ENCODE measurements around the gene FCHSD2.

DNA sequence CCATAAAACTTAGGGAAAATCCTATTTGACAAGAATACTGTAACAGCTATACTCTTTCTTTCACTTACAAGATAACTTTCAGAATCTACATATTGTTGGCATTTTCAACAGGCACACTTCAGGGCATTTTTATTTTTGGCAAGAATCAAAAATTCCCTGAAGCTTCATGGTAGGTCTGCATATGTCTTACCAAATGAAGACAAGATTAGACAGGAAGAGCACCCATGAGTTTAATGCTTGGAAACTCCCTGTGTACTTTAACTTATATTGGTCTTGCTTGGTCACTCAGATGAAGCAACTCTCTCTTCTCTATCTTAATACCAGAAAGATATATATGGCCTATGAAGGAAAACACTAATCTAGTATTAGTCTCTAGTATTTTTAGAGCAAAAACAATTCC is 190.2 kb downstream of the FCHSD2 start:
- TF ChIP-seq, protein P1, sequence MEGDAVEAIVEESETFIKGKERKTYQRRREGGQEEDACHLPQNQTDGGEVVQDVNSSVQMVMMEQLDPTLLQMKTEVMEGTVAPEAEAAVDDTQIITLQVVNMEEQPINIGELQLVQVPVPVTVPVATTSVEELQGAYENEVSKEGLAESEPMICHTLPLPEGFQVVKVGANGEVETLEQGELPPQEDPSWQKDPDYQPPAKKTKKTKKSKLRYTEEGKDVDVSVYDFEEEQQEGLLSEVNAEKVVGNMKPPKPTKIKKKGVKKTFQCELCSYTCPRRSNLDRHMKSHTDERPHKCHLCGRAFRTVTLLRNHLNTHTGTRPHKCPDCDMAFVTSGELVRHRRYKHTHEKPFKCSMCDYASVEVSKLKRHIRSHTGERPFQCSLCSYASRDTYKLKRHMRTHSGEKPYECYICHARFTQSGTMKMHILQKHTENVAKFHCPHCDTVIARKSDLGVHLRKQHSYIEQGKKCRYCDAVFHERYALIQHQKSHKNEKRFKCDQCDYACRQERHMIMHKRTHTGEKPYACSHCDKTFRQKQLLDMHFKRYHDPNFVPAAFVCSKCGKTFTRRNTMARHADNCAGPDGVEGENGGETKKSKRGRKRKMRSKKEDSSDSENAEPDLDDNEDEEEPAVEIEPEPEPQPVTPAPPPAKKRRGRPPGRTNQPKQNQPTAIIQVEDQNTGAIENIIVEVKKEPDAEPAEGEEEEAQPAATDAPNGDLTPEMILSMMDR (IDR thresholded peaks at IDR 0.05), result no peak
- TF ChIP-seq JUNB (IDR thresholded peaks at IDR 0.05) (no peak), PHF8 (IDR thresholded peaks at IDR 0.05; ENCODE audit: borderline replicate concordance, low read depth) (no peak), POLR2A (IDR thresholded peaks at IDR 0.05; ENCODE audit: low read length) (no peak), MAFK (IDR thresholded peaks at IDR 0.05; ENCODE audit: partially characterized antibody) (no peak), HDAC2 (IDR thresholded peaks at IDR 0.05) (no peak), ZNF302 (CRISPR knock-in tag; IDR thresholded peaks at IDR 0.05) (no peak), CHD4 (IDR thresholded peaks at IDR 0.05; ENCODE audit: borderline replicate concordance) (no peak), JUN (IDR thresholded peaks at IDR 0.05) (no peak), ZSCAN20 (CRISPR knock-in tag; IDR thresholded peaks at IDR 0.05) (no peak)
- TF ChIP-seq, protein P2, sequence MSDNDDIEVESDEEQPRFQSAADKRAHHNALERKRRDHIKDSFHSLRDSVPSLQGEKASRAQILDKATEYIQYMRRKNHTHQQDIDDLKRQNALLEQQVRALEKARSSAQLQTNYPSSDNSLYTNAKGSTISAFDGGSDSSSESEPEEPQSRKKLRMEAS (IDR thresholded peaks at IDR 0.05), result no peak
- TF ChIP-seq, protein P3, sequence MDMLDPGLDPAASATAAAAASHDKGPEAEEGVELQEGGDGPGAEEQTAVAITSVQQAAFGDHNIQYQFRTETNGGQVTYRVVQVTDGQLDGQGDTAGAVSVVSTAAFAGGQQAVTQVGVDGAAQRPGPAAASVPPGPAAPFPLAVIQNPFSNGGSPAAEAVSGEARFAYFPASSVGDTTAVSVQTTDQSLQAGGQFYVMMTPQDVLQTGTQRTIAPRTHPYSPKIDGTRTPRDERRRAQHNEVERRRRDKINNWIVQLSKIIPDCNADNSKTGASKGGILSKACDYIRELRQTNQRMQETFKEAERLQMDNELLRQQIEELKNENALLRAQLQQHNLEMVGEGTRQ (IDR thresholded peaks at IDR 0.05), result no peak
